Central memory CD4-positive, alpha-beta T cell (primary cell): ENCODE results near the gene VSTM2B.
"Not testable (repeated sequence)": the region's sequence is repeated elsewhere in the genome, so short reads cannot be mapped to it uniquely, and the experiment has no call there.

ENCODE experiments used
- DNase-seq: peaks from one replicate; pipeline ENCODE4 v3.0.0; 2022

The VSTM2B gene

DNA sequence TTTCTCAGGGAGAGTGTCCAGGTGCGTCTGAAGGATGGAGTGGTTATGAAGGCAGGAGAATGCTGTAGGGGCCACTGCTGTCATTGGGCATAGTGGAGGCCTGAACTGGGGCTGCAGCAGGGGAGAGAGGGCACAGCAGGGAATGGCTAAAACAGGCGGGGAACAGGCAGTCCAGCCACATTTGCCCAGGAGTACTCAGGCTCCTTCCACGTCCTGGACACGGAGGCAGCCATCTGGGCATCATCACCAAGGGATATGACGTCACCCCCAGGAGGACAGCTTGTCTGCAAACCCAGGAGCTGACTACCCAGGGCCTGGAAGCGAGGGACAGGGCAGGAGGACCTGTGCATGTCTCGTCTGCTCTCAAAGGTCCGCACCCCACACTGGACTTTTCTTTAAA, 22.2 kb downstream of the VSTM2B start:
- DNase-seq, result no peak

- no peak for DNase-seq
Observed at GRCh38 chr19:29548483-29549085, 22.8 kb downstream of the VSTM2B start.

GRCh38 chr19:29549105-29550070, 23.6 kb downstream of the VSTM2B start:
- no peak for DNase-seq

- no peak for DNase-seq
Observed at GRCh38 chr19:29550896-29551295, 25.1 kb downstream of the VSTM2B start.

GRCh38 chr19:29551774-29552173, 26.0 kb downstream of the VSTM2B start:
- DNase-seq, result no peak

DNA sequence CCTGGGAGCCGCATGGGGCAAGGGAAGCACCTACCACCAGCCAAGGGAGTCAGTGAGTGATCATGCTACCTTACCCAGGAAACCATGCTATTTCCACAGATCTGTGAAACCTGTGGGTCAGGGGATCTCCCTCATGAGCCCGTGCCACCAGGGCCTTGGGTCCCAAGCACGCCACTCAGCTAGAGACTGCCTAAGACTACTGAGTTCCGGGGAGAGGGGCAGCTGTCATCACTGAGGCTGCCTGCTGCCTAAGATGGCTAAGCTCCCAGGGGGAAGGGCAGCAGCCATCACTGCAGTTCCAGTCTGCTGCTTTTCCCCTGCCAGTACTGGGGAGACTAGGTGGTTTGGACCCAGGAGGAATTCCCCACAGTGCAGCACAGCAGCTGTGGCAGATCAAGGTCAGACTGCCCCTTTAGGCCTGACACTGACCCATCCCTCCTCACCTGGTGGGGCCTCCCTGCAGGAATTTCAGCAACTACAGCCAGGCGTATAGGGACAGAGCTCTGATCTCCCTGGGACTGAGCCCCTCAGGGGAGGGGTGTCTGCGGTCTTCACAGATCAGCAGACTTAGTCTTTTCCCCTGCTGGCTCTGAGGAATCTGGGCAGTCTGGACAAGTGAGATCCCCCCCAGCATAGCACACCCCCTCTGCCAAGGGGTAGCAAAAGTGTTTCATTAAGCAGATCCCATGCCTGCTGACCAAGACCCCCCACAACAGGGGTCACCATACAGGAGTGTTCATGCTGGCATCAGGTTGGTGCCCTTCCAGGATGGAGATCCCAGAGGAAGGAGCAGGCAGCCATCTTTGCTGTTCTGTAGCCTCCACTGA, 26.9 kb downstream of the VSTM2B start:
- DNase-seq, result no peak

DNA sequence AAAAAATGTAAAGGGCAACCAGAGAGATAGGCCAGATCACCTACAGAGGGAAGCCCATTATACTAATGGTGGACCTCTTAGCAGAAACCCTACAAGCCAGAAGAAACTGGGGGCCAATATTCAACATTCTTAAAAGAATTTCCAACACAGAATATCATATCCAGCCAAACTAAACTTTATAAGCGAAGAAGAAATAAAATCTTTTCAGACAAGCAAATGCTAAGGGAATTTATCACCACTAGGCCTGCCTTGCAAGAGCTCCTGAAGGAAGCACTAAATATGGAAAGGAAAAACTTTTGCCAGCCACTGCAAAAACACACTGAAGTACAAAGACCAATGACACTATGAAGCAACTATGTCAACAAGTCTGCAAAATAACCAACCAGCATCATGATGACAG, 28.4 kb downstream of the VSTM2B start:
- no peak for DNase-seq

- DNase-seq, result not testable (repeated sequence)
Observed at GRCh38 chr19:29559110-29559509, 33.3 kb downstream of the VSTM2B start.

DNA sequence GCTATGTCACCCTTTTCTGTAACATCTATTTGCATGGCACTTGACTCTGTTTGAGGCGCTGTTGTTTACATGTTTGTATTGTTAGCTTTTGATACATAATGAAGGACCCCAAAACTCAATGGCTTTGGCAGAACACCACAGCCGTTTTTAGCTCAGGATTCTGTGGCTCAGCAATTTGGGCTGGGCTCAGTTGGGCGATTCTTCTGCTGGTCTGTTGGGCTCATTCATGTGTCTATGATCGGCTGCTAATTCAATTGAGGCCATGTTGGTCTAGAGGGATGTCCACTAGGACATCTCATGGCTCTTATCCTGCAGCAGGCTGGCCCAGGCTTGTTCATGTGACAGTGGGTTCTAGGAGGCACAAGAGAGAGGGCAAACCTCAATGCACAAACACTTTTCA, 33.9 kb downstream of the VSTM2B start:
- DNase-seq, result no peak

DNA sequence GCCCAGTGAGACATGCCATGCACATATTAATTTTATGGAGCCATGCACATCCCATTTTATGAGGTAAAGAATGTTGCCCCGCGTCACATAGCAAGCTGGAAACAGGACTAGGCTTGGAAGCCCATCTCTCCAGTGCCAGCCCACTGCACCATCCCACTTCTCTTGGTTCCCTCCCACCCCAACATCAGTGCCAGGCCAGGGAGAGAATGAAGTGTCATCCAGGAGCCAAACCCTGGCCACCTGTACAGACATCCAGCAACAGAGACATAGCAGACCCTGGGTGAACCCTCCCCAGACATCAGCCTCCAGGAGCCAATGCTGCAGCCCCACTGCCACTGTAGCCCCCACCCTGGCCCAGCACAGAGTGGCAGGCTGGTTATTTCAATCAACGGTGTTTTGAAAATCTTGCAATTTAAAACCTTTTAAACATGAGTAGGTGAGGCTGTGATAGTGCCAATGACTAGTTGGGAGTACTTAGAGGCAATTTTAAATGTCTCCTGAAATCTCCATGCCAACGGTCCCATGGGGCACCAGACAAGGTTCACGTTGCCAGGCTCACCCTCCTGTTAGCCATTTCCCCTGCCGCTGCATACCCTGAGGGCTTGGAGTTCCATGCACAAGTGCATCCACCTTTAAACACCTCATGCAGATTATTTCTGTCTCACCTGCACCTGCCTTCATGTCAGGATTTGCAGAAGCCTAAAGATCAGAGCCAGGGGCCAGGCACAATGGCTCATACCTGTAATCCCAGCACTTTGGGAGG, 34.7 kb downstream of the VSTM2B start:
- no peak for DNase-seq

GRCh38 chr19:29561601-29562000, 35.8 kb downstream of the VSTM2B start:
- no peak for DNase-seq

DNA sequence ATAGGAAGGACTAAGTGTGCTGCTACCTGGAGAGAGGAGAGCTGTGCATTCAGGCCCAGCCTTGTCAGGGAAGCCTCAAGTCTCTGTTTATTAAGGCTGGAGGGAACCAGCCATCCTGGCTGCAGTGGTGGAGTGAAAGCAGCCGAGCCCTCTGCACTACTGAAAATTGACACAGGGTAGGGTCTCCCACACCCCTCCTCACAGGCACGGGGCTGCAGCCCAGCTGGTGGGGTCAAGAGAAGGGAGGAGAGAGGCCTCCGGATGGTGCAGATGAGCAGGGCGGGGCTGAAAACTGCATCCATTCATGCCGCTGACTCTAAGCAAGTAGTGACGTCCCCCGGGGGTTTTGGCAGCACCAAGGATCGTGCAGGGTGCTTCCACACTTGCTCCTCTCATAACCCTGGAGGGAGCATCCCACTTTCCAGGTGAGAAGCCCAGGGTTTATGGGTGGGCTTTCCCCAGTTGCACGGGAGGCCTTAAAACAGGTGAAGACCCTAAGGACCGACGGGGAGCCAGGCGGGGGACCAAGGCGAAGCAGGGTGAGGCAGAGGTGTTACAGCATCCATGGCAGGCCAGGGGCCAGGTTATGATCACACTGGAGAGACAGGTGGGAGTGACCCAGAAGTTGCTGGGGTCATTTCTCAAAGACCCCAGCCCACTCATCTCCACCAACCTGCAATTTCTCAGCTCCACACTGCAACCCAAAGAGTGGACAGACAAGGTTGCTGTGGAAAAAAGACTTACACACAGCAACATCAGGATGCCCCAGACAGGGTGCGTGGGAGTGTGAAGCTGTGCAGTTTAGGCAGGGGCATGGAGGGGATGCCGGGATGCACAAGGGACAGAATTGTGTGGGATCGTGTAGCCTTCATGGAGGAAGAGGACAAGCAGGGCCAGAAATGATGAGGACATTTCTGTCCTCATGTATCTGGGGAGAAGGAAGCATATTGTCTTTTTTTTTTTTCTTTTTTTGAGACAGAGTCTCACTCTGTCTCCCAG, 36.8 kb downstream of the VSTM2B start:
- DNase-seq, result no peak

- DNase-seq, result no peak
Observed at GRCh38 chr19:29563486-29564101, 37.8 kb downstream of the VSTM2B start.

GRCh38 chr19:29564574-29565005, 38.8 kb downstream of the VSTM2B start:
- no peak for DNase-seq

- no peak for DNase-seq
Observed at GRCh38 chr19:29565171-29565570, 39.4 kb downstream of the VSTM2B start.

GRCh38 chr19:29566496-29567054, 40.8 kb downstream of the VSTM2B start:
- DNase-seq, result no peak

GRCh38 chr19:29567366-29567915, 41.6 kb downstream of the VSTM2B start:
- DNase-seq, result no peak

- no peak for DNase-seq
Observed at GRCh38 chr19:29568036-29569025, 42.5 kb downstream of the VSTM2B start.
